Activated CD8-positive, alpha-beta memory T cell treated with anti-CD3 and anti-CD28 coated beads for 36 hours (primary cell): ENCODE data around the gene FRS3. TPM values are rescaled to one million over a fixed set of nuclear protein-coding genes. Genes with fewer than 3 reads are reported as not detected.
"Not testable (repeated sequence)": the region's sequence is repeated elsewhere in the genome, so short reads cannot be mapped to it uniquely, and the experiment has no call there.

Source experiments
- CTCF ChIA-PET: fragments of 350-600 bp; sonication (Branson Sonifier 250); formaldehyde crosslinking; loops from one replicate; lab custom pipeline; 2021; ENCODE audit warnings: antibody characterized with exemption; lab: Charles Lee
- POLR2A ChIA-PET: fragments of 350-600 bp; sonication (Branson Sonifier 250); formaldehyde crosslinking; loops from one replicate; lab custom pipeline; 2021; ENCODE audit warnings: antibody characterized with exemption; lab: Charles Lee
- total RNA-seq, 2 experiments: library from RNA; stranded (reverse); gene quantifications; one replicate each; pipeline ENCODE4 v1.2.3, GENCODE V29; 2021

The FRS3 gene, protein sequence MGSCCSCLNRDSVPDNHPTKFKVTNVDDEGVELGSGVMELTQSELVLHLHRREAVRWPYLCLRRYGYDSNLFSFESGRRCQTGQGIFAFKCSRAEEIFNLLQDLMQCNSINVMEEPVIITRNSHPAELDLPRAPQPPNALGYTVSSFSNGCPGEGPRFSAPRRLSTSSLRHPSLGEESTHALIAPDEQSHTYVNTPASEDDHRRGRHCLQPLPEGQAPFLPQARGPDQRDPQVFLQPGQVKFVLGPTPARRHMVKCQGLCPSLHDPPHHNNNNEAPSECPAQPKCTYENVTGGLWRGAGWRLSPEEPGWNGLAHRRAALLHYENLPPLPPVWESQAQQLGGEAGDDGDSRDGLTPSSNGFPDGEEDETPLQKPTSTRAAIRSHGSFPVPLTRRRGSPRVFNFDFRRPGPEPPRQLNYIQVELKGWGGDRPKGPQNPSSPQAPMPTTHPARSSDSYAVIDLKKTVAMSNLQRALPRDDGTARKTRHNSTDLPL
- total RNA-seq = 1 to 10 TPM; 3.8 to 4.0 TPM

DNA sequence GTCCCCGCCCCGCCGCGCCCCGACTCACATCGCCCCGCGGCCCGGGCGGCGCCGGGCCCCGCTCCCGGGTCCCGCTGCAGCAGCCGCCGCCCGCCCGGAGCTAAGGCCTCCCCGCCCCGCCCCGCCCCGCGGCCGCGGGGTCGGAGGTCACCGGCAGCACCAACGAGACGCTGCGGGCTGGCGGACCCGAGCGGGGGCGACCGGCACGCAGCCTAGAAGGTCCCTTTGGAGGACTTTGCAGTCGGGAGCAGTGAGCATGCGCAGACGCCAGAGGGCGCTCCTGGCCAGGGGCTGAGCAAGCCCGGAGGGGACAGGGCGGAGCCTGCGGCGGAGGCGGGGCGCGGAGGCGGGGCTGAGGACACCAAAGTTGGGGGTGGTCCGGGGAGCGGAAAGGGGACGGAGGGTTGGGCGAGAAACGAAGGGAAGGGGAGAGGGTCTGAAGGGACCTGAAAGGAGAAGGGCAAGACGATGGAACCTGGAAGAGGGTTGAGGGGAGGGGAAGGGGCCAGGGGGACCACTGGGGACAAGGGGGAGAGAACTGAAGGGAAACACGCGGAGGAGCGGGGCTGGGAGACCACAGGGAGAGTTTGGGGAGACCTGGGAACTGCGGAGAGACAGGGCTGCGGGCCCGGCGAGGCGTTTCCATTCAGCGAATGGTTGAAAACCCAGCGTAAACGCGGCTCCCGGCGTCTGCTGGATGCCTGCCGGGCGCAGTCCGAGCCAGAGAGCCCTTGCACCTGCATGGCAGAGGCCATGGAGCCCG, at the start of gene FRS3:
TSS of gene FRS3 (minus strand) at position 113 of the 763 bp plus-strand sequence. CDS start 2,913 bp downstream, outside the sequence.
- ChIA-PET CTCF (interaction anchor here (1.0 kb wide), 2 partner anchors 145 to 389 kb away, joined by 3 read pairs; no protein-coding TSS in a partner anchor), POLR2A (interaction anchor here (0.6 kb wide), 1 partner anchor 8 kb away, joined by 4 read pairs; no protein-coding TSS in a partner anchor)

DNA sequence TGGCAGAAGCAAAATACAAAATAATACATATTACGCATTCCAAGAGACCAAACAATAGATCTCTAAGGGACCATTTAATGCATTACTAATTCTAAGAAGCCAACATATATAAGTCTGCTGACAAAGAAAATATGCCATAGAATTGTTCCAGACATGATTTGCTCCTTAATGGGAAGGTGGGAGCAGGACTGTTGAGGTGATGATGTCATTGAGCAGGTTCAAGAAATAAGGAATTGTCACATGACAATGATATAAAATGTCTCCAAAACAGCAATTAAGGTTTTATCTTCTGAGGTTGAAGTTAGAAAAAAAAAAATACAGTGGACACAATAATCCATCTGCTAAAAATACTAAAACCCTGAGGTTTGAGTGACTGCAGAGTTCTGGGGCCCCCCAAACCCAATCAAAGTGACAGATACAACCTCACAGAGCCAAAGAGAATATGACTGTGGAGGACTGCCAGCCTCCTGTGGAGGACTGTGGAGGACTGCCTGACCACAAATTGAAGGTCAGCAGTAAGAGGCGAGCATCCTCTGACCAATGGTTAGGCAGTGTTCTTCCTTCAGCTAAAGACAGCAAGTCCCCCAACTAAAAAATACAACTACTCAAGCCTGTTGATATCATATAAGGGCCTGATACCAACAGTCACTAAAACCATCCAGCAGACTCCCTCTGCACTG, 46.8 kb upstream of the FRS3 start:
- ChIA-PET CTCF (no interaction called here), POLR2A (no interaction called here)

DNA sequence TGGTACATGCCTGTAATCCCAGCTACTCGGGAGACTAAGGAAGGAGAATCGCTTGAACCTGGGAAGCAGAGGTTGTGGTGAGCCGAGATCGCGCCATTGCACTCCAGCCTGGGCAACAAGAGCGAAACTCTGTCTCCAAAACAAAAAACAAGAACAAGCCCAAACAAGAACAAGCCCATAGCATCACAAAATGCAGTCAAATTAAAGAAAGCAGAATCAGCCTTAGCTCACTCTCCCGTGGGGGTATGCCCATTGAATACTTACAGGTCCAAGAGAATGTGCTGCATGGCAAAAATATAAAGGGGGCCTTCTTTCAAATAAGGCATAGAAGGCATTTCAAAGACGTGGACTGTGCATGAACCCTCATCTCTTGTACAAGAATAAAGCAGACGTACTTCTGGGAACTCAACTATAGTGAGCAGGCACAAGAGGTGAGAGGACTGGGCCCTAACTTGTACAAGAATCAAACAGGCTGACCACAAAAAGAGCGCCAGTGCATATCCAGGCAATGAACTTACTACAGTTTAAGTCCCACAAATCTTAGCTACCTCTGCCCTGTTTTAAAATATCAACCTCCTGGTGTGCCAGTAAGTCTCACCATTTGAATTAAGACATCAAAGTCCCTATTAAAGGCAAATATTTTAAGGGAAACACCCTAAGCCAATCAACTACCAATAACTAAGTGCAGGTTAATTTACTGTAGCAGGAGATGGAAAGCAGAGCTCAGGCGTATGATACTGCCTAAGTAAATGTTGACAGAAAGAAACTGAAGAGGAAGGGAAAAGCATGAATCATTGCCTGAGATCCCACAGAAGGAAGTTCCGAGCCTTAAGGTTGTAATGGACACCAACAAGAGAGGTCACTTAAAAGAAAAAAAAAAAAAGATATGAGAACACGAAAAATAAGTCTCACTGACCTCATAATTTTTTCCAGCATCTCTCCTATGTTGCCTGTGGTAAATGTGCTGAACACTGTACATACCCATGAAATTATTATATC, 45.2 kb upstream of the FRS3 start:
- POLR2A ChIA-PET = no interaction called here
- CTCF ChIA-PET = no interaction called here

DNA sequence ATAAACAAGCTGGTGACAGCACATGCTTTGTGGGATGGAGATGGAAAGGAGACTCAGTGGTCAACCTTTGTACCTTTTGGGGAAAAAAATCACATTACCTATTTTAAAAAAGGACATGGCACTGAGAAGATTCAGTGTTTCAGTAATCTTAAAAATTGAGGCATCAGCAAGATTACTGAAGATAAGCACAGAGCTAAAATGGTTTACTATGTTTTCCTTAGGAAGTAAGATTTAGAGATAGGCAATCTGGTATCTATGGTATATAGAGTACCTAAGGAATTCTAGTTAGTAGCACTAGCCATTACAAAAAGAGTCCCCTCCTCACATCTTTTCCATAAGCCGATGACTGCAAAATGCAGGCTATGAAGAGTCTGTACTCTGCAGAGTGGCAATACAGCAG, 43.5 kb upstream of the FRS3 start:
- ChIA-PET POLR2A (interaction anchor here (0.6 kb wide), 1 partner anchor 81 kb away, joined by 6 read pairs; no protein-coding TSS in a partner anchor), CTCF (no interaction called here)

DNA sequence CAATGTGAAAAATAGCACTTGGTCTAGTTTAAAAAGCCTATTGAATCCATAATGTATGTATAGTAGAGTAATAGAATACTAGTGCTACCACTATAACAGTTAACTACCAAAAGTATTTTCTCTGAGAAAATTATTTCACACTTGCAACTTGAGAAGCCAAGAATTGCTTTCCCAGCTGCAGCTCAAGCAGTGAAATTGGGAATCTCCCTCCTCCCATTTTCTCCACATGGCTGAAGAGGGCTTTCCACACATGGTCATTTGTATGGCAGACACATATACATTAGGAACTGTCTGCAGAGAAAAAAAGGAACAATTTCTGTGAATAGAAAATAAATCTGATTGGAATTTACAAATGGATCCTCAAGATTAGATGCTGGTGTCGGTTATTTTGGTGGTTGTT, 42.3 kb upstream of the FRS3 start:
- CTCF ChIA-PET = no interaction called here
- POLR2A ChIA-PET = no interaction called here

DNA sequence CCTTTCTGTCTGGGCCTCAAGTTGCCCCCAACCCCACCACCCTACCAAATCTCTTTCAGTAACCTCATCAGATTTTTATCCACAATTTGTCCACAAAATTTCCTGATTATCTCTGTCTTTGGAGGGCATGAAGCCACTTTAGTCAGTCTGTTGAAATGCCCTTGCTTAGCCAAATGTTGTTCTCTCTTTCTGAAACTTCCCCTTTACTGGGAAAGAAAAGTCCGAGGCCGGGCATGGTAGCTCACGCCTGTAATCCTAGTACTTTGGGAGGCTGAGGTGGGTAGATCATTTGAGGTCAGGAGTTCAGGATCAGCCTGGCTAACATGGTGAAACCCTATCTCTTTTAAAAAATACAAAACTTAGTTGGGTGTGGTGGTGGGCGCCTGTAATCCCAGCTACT, 41.6 kb upstream of the FRS3 start:
- CTCF ChIA-PET = no interaction called here
- POLR2A ChIA-PET = no interaction called here

DNA sequence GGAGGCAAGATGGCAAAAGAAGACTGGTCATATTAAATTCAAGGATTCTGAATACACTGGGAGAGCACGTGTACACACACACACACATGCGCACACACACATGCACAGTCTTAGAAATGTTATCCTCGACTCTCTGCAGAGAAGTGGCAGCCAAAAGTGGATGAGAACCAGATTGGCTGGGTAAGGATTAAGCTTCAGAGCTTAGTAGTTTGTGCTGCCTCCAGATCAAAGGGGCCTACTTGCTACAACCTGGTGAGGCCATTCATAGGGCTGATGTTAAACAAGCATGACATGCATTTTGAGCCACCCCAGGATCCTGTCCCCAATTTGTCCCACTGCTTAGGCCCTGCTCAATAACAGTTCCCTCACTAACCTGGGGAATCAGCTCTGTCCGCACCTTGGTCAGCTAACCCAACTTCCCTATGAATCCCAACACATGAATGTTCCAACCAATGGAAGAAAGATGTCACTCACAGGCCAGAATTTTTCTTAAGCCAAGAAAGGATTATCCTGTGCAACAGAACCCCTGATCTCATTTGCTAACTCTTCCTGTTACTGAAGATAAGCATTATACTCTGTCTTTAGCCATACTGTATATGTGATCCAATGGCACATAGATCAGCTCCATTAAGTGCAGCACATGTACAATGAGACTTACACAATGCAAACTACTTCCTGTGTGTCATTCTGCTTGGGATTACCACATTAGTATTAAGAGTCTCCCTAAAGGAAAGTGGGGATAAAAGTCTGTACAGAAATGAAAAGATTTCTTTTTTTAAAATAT, 38.8 kb upstream of the FRS3 start:
- POLR2A ChIA-PET = no interaction called here
- CTCF ChIA-PET = interaction anchor here (0.6 to 1.3 kb wide), 2 partner anchors 59 to 228 kb away, joined by 3 read pairs; no protein-coding TSS in a partner anchor

DNA sequence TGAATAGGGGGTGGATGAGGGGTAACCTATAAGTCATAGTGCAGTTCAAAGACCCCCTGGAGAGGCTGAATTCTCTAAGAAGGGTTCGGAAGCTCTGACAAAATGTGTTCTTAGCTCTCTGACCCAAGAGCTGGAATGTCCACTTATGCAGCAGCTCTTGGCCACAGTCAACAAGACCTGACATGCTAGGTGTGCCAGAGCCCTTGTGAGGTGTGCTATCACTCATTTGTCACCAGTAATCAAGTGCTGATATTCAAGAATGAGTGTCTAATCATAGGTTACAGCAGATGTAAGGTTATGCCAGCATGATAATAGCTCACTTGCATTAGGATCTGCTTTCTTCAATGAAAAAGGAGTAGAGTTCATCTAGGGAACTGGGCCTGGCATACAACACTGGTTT, 35.9 kb upstream of the FRS3 start:
- POLR2A ChIA-PET = no interaction called here
- CTCF ChIA-PET = no interaction called here

DNA sequence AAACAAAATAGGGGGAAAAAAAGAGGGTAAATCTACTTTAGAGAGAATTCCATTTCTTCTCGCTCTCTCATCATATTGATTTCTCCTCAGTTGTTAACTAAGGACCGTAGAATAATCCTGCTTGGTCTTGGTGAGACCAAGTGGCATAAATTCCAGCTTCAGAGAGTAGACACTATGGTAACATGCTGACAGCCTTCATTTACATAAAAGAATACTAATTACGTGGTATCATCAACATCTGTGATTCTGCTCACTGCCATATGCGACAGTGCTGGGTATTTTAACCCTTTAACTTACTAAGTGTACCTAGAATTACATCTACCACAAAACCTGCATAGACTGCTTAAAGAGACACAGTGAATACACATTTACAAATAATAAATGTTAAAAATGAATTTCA, 34.9 kb upstream of the FRS3 start:
- ChIA-PET CTCF (interaction anchor here (0.6 kb wide), 1 partner anchor 90 kb away, joined by 4 read pairs; no protein-coding TSS in a partner anchor), POLR2A (no interaction called here)

DNA sequence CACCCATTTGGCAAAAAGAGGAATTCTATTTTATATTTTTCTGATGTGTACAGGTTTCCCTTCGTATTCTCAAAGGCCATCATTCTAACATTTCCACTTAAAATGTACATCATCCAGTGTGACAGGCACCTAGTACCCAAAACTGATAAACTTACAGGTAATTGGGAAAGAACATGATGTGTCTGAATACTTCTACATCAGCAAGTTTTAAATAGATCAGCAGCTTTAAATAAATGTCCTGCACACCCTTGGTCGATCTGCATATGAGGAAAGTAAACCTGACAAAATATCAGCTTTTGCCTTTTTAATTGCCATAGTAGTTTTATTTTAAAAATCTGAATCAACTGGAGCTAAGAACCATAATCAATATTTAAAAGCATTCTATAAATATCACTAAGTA, 34.3 kb upstream of the FRS3 start:
- POLR2A ChIA-PET = no interaction called here
- CTCF ChIA-PET = no interaction called here

DNA sequence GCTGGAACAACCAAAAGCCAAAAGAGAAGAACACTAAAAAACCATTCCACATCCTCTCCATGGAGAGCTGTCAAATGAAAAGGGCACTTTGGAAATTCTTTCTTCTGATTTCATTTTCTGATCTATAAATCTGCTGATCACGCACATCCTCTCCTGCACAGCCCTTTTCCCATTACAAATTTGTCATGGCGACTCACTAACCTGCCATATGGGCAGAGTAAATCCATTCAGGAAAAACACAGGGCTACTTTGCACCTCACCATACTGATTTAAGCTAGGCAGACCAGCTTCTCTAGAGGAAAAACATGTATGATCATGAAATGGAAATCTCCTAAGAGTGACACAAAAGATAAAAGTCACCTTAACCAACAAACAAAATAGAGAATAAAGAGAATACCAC, 33.8 kb upstream of the FRS3 start:
- ChIA-PET POLR2A (no interaction called here), CTCF (no interaction called here)

DNA sequence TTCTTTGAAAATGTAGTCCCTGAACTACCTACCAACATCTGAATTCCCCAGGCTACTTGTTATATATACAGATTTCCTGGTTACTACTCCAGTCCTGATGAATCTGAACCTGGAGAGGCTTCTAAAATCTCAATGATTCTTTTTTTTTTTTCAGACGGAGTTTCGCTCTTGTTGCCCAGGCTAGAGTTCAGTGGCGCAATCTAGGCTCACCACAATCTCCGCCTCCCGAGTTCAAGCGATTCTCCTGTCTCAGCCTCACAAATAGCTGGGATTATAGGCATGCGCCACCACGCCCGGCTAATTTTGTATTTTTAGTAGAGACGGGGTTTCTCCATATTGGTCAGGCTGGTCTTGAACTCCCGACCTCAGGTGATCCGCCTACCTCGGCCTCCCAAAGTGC, 32.2 kb upstream of the FRS3 start:
- POLR2A ChIA-PET, CTCF ChIA-PET: not testable (repeated sequence)

DNA sequence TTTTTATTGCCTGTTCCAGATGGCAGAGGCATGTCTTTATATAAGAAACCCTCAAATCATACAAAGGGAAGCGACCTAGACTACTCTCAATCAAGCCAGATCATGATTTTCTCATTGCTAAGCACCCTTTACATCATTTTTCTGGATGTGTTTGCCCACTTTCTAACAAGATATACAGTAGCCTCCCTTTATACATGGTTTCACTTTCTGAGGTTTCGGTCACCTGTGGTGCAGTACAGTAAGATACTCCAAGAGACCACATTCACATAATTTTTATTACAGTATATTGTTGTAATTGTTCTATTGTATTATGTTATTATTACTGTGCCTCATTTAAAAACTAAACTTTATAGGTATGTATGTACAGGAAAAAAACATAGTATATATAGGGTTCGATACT, 31.4 kb upstream of the FRS3 start:
- CTCF ChIA-PET = no interaction called here
- POLR2A ChIA-PET = no interaction called here

DNA sequence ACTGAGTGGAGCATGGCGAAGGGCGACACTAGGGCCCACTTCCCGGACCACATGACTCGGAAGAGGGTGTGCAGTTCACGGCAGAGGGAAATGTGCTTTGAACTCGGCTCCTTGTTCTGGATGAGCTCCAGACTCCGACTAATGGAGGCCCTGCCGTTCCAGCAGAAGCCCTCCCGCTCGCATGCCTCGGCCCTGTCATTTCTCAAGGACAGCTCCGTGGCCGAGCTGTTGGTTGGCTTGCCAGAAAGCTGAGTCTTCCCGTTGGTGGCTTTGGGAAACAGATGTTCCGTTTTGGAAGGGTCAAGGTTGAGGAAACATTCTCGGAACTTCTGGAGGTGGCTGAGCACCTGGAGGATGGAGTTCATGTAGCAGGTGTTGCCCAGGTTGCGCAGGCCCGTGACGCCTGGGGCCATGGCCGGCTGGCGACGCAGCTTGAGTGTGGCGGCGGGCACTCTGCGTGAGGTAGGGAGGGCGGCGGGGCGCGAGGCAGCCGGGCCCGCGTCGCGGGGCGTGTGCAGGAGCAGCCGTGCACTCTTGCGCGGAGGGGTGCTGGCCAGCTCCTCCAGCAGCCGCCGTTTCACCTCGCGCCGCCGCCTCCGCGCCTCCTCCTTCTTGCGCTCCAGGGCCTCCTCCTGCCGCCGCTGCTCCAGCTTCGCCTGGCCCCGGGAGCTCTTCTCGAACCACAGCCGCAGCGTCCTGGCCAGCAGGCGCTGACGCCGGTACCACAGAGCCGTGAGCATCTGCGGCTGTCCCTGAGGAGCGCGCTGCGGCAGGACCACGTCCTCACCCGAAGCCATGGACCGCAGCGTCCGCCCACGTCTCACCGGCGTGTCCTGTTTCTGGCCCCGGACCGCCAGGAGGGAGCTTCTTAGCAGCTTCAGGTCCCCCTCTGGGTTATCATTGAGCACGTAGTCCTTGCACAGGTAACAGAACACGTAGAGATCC, 26.4 kb upstream of the FRS3 start:
- POLR2A ChIA-PET = no interaction called here
- CTCF ChIA-PET = no interaction called here

DNA sequence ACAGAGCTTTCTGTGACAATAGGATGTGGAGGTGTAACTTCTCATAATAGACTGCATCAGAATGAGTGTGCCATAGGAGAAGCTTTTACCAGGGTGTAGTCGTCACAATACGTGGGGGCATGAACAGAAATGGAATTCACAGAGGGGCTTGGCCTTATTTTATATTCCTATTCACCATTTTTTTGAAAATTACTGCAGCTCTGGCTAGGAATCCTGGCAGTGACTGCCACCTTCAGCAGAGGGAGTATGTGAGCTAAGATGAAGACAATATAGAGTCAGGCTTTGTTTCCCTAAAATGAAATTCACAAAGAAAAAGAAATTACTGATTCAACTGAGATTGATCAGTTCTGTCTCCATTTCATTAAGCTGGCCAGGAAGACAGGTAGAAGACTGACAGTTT, 21.7 kb upstream of the FRS3 start:
- ChIA-PET CTCF (no interaction called here), POLR2A (no interaction called here)

DNA sequence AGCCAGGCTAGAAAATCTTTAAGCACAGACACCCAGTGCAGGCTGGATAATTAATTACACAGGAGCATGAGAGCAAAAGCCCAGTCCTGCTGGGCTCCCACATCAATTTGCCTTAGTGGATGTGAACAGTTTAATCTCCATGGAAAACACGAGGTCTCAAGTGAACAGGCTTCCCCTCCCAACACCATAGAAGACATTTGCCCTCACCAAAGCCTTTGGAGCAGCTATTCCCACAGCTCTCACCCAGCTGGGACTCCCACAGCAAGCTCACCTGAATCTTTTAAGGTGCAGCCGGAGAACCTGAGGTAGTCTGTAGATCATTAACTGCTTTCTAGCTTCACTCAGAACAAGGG, 19.8 kb upstream of the FRS3 start:
- POLR2A ChIA-PET = no interaction called here
- CTCF ChIA-PET = interaction anchor here (2.0 kb wide), 1 partner anchor 12 kb away, joined by 5 read pairs; the partner anchor contains the start of gene TOMM6
